Middle frontal gyrus (tissue), 1 donor: ENCODE measurements around the gene GZMM.

Experiments used
- DNase-seq: peaks from one replicate; pipeline ENCODE4 v3.0.0-alpha.2; 2015; ENCODE audit warnings: low spot score; ENCODE audit errors: extremely low spot score

The GZMM gene

GRCh38 chr19:558770-559439 is 15.1 kb downstream of the GZMM start:
- no peak for DNase-seq

- DNase-seq: no peak
Observed at GRCh38 chr19:560121-560520, 16.3 kb downstream of the GZMM start.

DNA sequence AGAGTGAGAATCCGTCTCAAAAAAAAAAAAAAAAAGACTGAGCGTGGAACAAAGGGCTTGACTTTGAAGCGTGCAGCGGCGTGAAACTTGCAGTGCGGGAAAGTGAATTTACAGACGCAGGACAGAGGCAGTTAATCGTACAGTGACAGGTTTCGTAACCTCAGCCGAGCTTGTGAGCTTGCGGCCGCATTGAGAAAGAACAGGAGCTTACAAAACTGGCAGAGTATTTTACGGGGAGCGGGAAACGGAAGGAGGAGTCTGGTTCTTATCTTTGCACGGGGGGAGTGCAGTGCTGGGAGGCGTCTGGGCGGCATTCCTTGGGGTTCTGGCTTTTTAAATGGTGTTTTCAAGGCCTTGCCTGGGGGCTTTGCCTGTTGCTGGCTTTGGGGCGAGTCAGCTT is 22.6 kb downstream of the GZMM start:
- DNase-seq: no peak

DNA sequence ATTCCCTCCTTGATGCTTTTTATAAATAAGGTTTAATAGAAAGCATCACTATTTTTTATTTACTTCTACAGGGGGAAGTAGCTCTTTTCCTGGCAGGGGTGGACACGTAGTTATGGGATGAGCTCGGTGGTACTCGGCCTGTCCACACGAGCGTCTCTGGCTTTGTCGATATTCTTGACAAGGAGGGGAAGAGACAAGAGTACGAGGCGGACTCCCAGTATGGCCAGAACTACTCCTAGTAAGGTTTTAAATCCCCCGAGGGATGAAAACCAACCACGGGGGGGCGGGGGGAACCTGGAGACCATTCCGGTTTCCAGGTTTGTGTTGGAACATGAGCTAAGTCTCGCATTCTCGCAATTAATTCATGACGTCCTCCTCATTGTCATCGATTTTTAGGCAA is 23.0 kb downstream of the GZMM start:
- DNase-seq: no peak

- DNase-seq: no peak
Observed at GRCh38 chr19:567296-567900, 23.5 kb downstream of the GZMM start.

- DNase-seq: no peak
Observed at GRCh38 chr19:570251-570686, 26.4 kb downstream of the GZMM start.

DNA sequence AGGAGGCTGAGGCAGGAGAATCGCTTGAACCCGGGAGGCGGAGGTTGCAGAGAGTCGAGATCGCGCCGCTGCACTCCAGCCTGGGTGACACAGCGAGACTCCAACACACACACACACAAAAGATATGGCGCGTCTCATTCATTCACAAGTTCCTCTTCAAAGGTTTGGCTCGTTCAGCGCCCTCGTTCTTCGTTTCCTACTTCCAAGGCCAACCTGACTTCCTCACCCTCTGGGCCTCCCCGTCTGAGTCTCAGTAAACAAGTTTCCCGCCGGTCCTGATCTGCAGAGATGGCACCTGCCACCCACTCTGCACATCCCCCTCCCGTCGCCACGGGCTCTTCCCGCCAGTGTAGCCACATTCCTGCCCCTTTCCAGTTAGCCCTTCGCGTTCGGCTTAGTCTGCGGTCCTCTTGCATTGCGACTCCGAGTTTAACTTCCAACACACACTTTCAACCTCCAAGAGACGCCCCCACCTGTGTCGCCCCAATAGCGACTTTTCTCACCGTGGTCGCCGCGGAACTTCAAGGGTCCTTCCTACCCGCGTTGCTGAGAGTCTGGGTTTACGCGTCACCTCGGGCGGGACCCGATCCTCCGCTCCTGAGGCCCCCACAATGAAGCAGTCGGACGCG is 27.2 kb downstream of the GZMM start:
- DNase-seq: no peak

DNA sequence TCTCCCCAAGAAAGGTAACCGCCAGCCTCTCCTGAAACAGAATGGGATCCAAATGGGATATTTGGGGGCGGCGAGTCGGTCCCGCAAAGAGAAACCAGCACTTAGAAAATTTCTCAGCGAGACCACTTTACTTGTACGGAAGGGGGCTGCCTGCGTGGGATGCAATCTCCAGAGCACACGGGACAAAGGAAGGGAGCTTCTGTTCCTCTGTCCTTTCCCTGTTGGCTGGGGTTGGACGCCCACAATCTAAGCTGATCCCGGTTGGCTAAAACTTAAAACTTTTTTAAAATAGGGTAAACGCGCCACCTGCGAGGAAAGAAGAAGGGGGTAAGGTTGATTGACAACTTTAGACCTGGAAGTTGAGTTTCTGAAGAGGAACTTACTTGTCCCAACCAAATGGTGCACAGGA is 27.7 kb downstream of the GZMM start:
- no peak for DNase-seq

- peak; percentile 96 for DNase-seq
Observed at GRCh38 chr19:572140-572742, 28.4 kb downstream of the GZMM start, which contains the start of gene BSG. TSS of gene BSG (plus strand) at chr19:572596. CDS start at chr19:572635, 39 bp downstream.

GRCh38 chr19:572743-573518 is 29.1 kb downstream of the GZMM start:
- DNase-seq: no peak

- no peak for DNase-seq
Observed at GRCh38 chr19:573519-573825, 29.6 kb downstream of the GZMM start.

DNA sequence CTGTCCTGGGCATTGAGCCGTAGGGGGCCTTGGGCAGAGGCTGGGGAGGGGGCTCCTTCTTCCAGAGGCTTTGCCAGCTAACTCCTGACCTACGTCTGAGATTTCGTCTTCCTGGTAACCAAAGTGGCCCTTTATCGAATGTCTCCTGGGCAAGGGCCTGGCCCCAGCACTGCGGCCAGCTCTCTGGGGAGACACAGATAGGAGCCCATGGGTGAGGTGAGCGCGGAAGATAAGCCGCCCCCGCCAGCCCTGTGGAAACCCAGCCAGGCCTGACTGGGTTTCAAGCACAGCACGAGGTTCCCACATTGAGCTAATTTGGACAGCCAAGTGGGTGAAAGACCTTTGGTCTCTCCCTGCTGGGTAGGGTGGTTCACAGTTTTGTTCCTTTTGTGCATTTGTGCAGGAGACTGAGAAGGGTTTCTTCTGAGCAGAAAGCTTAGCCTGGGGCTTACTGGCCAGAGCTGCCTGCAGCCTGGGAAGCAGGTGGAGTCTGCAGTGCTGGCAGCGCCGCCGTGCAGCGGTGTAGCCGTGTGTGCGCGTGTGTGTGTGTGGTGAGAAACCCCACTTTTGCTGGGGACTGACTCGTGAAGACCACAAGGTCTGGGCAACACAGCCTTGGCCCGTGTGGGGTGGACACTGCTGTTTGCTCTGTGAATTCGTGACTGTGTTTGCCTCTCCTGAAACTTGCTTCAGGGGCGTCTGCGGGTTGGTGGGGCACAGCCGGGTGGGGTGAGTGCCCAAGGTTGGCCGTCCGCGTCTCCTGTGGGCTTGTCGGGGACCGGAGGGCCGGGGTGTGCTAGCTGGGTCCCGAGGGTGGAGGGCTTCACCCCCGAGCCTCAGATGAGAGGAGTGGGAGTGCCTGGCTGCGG is 31.0 kb downstream of the GZMM start:
- DNase-seq: no peak

- no peak for DNase-seq
Observed at GRCh38 chr19:575527-576506, 32.0 kb downstream of the GZMM start.

DNA sequence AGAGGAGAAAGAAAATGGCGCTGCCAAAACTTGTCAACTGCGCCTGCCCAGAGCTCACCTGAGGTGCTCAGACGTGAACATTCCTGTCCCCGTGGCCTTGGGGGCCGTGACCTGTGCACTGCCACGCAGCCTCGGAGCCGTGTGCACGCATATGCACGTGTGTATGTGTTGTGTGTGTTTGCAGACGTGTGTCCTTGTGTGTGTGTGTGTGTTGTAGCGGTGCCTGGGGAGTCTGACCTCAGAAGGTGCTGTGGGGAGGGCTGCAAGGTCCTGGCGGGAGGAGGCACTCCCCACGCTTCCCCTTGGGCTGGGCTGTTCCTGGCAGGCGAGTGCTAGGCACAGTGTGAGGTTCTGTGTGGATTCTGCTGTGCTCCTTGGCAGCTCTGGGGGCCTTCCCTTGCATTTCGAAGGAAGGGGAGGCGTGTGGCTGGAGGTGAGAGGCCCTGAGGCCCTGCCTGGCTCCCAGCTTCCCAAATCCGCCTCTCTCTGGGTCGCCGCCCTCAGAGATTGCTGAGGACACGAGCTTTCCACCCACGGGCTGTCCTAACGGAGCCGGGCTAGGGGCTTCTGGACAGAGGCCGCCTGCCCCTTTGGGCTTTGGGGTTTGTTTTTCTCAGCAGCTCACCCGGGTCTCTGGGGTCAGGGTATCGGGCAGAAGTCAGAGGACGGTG is 33.0 kb downstream of the GZMM start:
- no peak for DNase-seq

- DNase-seq: no peak
Observed at GRCh38 chr19:577439-578392, 33.9 kb downstream of the GZMM start.

DNA sequence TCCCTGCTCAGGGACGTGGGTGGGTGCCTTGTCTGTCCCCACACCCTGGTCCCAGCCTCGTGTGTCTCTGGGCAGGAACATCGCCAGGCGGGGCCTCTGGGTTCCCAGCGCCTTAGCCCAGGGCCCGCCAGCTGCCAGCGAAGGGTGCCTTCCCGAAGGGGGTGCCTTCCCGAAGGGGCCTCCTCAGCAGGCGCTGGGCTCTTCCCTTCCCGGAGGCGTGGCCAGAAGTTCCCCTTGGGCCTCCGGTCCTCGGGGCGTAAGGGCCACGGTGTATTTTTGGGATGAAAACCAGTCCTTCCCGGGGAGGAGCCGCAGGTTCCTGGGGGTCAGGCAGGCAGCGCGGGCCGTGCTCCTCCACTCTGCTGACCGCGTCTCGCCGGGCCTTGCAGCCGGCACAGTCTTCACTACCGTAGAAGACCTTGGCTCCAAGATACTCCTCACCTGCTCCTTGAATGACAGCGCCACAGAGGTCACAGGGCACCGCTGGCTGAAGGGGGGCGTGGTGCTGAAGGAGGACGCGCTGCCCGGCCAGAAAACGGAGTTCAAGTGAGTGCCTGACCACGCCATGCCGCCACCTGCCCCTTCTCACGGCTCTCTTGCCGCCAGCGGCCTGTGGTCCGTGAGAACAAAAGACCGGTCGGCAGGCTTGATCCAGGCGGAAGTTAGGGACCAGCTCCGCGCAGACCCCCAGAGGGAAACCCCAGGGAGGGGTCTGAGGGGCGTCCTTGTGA is 35.4 kb downstream of the GZMM start:
- no peak for DNase-seq

GRCh38 chr19:579842-580155 is 35.9 kb downstream of the GZMM start:
- no peak for DNase-seq
